HCT116 (cell line): ENCODE data around the gene ACOXL. TPM values are rescaled to one million over a fixed set of nuclear protein-coding genes. Genes with fewer than 3 reads are reported as not detected.

ENCODE experiments used
- ATAC-seq: fragments of 200-7000 bp; cut with Tn5 transposase; 2 replicates; pipeline ENCODE4 v1.9.1; 2020; ENCODE audit warnings: mild to moderate bottlenecking, moderate library complexity
- BruUV-seq: library from RNA; stranded (reverse); fragments of 400-500 nt; replicated peaks from 2 replicates; lab custom pipeline; 2021; lab: Mats Ljungman, UMichigan
- CTCF ChIA-PET: fragments of 300-600 bp; sonication (Branson Sonifier 250); formaldehyde crosslinking; loops from one replicate; lab custom pipeline; 2021; ENCODE audit warnings: antibody characterized with exemption; lab: Charles Lee
- POLR2A ChIA-PET: fragments of 300-600, 350-600 bp; sonication (Branson Sonifier 250); formaldehyde crosslinking; loops from one replicate; lab custom pipeline; 2021; ENCODE audit warnings: antibody characterized with exemption; lab: Charles Lee
- RAD21 ChIA-PET, 2 experiments: fragments of 300-600 bp; sonication (Branson Sonifier 250); formaldehyde crosslinking; loops; one replicate each; lab custom pipeline; 2023; ENCODE audit warnings: low total read pairs in 2 of 2; ENCODE audit not compliant: uncharacterized antibody in 2 of 2, unreplicated experiment in 2 of 2, low non-redundant PET in 1 of 2; lab: Charles Lee
- DNase-seq: peaks from one replicate; pipeline ENCODE4 v3.0.0-alpha.2; 2010; ENCODE audit warnings: low read depth, low spot score
- H2AFZ ChIP-seq: fragments of 200-600 bp; shearing (Covaris generic), sonication (generic); 2 replicates; pipeline ENCODE4 v1.6.1; 2017; ENCODE audit warnings: low read depth, mixed run types, mixed read lengths, antibody characterized with exemption, low read length; ENCODE audit not compliant: poor library complexity, severe bottlenecking
- H3K27ac ChIP-seq: 2 replicates; pipeline ENCODE4 v1.5.1; 2012; ENCODE audit warnings: low read depth, low read length
- H3K27me3 ChIP-seq: fragments of 200-600 bp; sonication (generic); 2 replicates; pipeline ENCODE4 v1.6.1; 2016; ENCODE audit warnings: mixed run types, low read length, mixed read lengths; ENCODE audit not compliant: insufficient read depth
- H3K36me3 ChIP-seq, 2 experiments: fragments of 200-500 bp in 1 of 2; fragments of 200-600 bp in 1 of 2; sonication (Bioruptor generic) in 1 of 2; sonication (generic) in 1 of 2; 2 replicates each; pipeline versions ENCODE4 v1.5.1 to v1.6.1; 2014 to 2016; ENCODE audit warnings: low read length in 2 of 2, inconsistent platforms in 1 of 2, mixed read lengths in 1 of 2, mixed run types in 1 of 2; ENCODE audit not compliant: insufficient read depth in 2 of 2, control insufficient read depth in 1 of 2
- H3K4me1 ChIP-seq, 2 experiments: fragments of 200-600 bp in 1 of 2; sonication (generic) in 1 of 2; 2 replicates each; pipeline versions ENCODE4 v1.5.1 to v1.6.1; 2012 to 2017; ENCODE audit warnings: low read length in 2 of 2, inconsistent platforms in 1 of 2, mild to moderate bottlenecking in 1 of 2, mixed read lengths in 1 of 2, mixed run types in 1 of 2, moderate library complexity in 1 of 2; ENCODE audit not compliant: insufficient read depth in 2 of 2, control insufficient read depth in 1 of 2
- H3K4me2 ChIP-seq: fragments of 200-600 bp; sonication (generic); 2 replicates; pipeline ENCODE4 v1.6.1; 2017; ENCODE audit warnings: mixed run types, low read length, mixed read lengths
- H3K4me3 ChIP-seq, 2 experiments: fragments of 200-600 bp in 1 of 2; sonication (generic) in 1 of 2; replicated peaks in 1 of 2; 2 replicates each; pipeline ENCODE4 v1.5.1; 2011 to 2016; ENCODE audit warnings: low read length in 2 of 2, control low read depth in 1 of 2, low read depth in 1 of 2, mild to moderate bottlenecking in 1 of 2, mixed read lengths in 1 of 2, mixed run types in 1 of 2
- H3K79me2 ChIP-seq: fragments of 200-600 bp; sonication (generic); 2 replicates; pipeline ENCODE4 v1.6.1; 2017; ENCODE audit warnings: mild to moderate bottlenecking, mixed run types, low read length, moderate library complexity, mixed read lengths; ENCODE audit not compliant: insufficient read depth
- H3K9ac ChIP-seq: fragments of 200-600 bp; sonication (generic); 2 replicates; pipeline ENCODE4 v1.6.1; 2016; ENCODE audit warnings: low read length, mixed read lengths
- H3K9me2 ChIP-seq: fragments of 200-600 bp; sonication (generic), shearing (Covaris generic); 2 replicates; pipeline ENCODE4 v1.6.1; 2017; ENCODE audit warnings: mixed run types, mild to moderate bottlenecking, moderate library complexity; ENCODE audit not compliant: insufficient read depth
- H3K9me3 ChIP-seq, 2 experiments: fragments of 200-500 bp in 1 of 2; fragments of 200-600 bp in 1 of 2; sonication (Bioruptor generic) in 1 of 2; sonication (generic) in 1 of 2; 2 replicates each; pipeline ENCODE4 v1.6.1; 2014 to 2017; ENCODE audit warnings: low read length in 2 of 2, mixed read lengths in 2 of 2, inconsistent platforms in 1 of 2, low read depth in 1 of 2, mild to moderate bottlenecking in 1 of 2, mixed run types in 1 of 2, moderate library complexity in 1 of 2; ENCODE audit not compliant: control insufficient read depth in 1 of 2, insufficient read depth in 1 of 2
- H4K20me1 ChIP-seq: fragments of 200-600 bp; sonication (generic), shearing (Covaris generic); 2 replicates; pipeline ENCODE4 v1.6.1; 2017; ENCODE audit warnings: mixed run types, mild to moderate bottlenecking, moderate library complexity; ENCODE audit not compliant: insufficient read depth
- ELF1 ChIP-seq: IDR thresholded peaks from 2 replicates; pipeline ENCODE4 v1.6.1; 2012; ENCODE audit warnings: low read depth, borderline replicate concordance
- EZH2 ChIP-seq: fragments of 200-600 bp; sonication (generic); IDR thresholded peaks from 2 replicates; pipeline ENCODE4 v1.6.1; 2017; ENCODE audit warnings: antibody characterized with exemption, mixed run types
- EZH2phosphoT487 ChIP-seq: fragments of 200-600 bp; IDR thresholded peaks from 2 replicates; pipeline ENCODE4 v1.6.1; 2018; ENCODE audit warnings: antibody characterized with exemption, borderline replicate concordance
- FOSL1 ChIP-seq: IDR thresholded peaks from 2 replicates; pipeline ENCODE4 v1.6.1; 2012; ENCODE audit warnings: low read depth
- MAX ChIP-seq: IDR thresholded peaks from 2 replicates; pipeline ENCODE4 v1.6.1; 2012
- POLR2A ChIP-seq: IDR thresholded peaks from 2 replicates; pipeline ENCODE4 v1.7.0; 2011; ENCODE audit warnings: borderline replicate concordance; ENCODE audit not compliant: insufficient read depth, insufficient read length; ENCODE audit errors: extremely low read depth
- POLR2AphosphoS5 ChIP-seq: IDR thresholded peaks from 2 replicates; pipeline ENCODE4 v1.6.1; 2011; ENCODE audit warnings: mild to moderate bottlenecking, low read depth, low read length, moderate library complexity
- SIN3A ChIP-seq: IDR thresholded peaks from 2 replicates; pipeline ENCODE4 v1.6.1; 2012; ENCODE audit warnings: low read depth
- SP1 ChIP-seq: IDR thresholded peaks from 2 replicates; pipeline ENCODE4 v1.6.1; 2012; ENCODE audit warnings: low read depth
- SRF ChIP-seq: IDR thresholded peaks from 2 replicates; pipeline ENCODE4 v1.6.1; 2012; ENCODE audit warnings: low read depth
- TCF7L2 ChIP-seq: IDR thresholded peaks from 2 replicates; pipeline ENCODE4 v1.7.0; 2011; ENCODE audit warnings: borderline replicate concordance, inconsistent platforms; ENCODE audit not compliant: insufficient read depth, insufficient read length; ENCODE audit errors: extremely low read depth
- YY1 ChIP-seq: IDR thresholded peaks from 2 replicates; pipeline ENCODE4 v1.6.1; 2011; ENCODE audit warnings: low read length, low read depth, moderate library complexity, mild to moderate bottlenecking; ENCODE audit not compliant: insufficient replicate concordance; ENCODE audit errors: extremely low read depth
- ZFX ChIP-seq: fragments of 450-650 bp; IDR thresholded peaks from 2 replicates; pipeline ENCODE4 v1.6.1; 2017
- ZNF274 ChIP-seq: fragments of 200-500 bp; sonication (Bioruptor generic); IDR thresholded peaks from 2 replicates; pipeline ENCODE4 v1.6.1; 2014; ENCODE audit warnings: mild to moderate bottlenecking, low read depth, low read length, inconsistent platforms
- intact Hi-C: fragments of 100-400 bp; cut with micrococcal nuclease; formaldehyde crosslinking; loops from 2 replicates; pipeline ENCODE4 v1.10.0; 2022
- total RNA-seq: library from RNA; stranded (reverse); gene quantifications from one replicate; pipeline ENCODE4 v1.2.1, GENCODE V29; 2021; ENCODE audit not compliant: unreplicated experiment
- TF ChIP-seq, protein P1 (sequence below): IDR thresholded peaks from 2 replicates; pipeline ENCODE4 v1.6.1; 2012; ENCODE audit warnings: low read depth
- TF ChIP-seq, protein P2 (sequence below): IDR thresholded peaks from 2 replicates; pipeline ENCODE4 v1.6.1; 2011; ENCODE audit warnings: mild to moderate bottlenecking, low read length, moderate library complexity; ENCODE audit not compliant: insufficient replicate concordance; ENCODE audit errors: extremely low read depth

ACOXL gene
- total RNA-seq, 1 experiment from 2014 or later, result 5.5 TPM

GRCh38 chr2:110805894-110806452 lies 73.6 kb downstream of the ACOXL start:
- Histone ChIP-seq H4K20me1 (no peaks in the 10 kb centered on the region), H3K27ac (no peak overlapping the region), H3K9ac (no peak overlapping the region), H3K36me3 (no peaks in the 10 kb centered on the region), H3K9me2 (no peaks in the 10 kb centered on the region), H3K9me3 (no peaks in the 10 kb centered on the region), H3K4me1 (no peaks in the 10 kb centered on the region), H3K79me2 (no peaks in the 10 kb centered on the region), H2AFZ (no peak overlapping the region), H3K27me3 (no peaks in the 10 kb centered on the region), H3K4me3 (no peak overlapping the region), H3K4me2 (no peak overlapping the region)
- TF ChIP-seq ELF1 (no peak), ZFX (no peak), POLR2AphosphoS5 (no peak), TCF7L2 (no peak), FOSL1 (no peak), YY1 (no peak), SIN3A (no peak), MAX (no peak), EZH2 (no peak), EZH2phosphoT487 (no peak), ZNF274 (no peak), SRF (no peak), POLR2A (no peak), SP1 (no peak)
- TF ChIP-seq, protein P1, sequence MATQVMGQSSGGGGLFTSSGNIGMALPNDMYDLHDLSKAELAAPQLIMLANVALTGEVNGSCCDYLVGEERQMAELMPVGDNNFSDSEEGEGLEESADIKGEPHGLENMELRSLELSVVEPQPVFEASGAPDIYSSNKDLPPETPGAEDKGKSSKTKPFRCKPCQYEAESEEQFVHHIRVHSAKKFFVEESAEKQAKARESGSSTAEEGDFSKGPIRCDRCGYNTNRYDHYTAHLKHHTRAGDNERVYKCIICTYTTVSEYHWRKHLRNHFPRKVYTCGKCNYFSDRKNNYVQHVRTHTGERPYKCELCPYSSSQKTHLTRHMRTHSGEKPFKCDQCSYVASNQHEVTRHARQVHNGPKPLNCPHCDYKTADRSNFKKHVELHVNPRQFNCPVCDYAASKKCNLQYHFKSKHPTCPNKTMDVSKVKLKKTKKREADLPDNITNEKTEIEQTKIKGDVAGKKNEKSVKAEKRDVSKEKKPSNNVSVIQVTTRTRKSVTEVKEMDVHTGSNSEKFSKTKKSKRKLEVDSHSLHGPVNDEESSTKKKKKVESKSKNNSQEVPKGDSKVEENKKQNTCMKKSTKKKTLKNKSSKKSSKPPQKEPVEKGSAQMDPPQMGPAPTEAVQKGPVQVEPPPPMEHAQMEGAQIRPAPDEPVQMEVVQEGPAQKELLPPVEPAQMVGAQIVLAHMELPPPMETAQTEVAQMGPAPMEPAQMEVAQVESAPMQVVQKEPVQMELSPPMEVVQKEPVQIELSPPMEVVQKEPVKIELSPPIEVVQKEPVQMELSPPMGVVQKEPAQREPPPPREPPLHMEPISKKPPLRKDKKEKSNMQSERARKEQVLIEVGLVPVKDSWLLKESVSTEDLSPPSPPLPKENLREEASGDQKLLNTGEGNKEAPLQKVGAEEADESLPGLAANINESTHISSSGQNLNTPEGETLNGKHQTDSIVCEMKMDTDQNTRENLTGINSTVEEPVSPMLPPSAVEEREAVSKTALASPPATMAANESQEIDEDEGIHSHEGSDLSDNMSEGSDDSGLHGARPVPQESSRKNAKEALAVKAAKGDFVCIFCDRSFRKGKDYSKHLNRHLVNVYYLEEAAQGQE, result no peak
- TF ChIP-seq, protein P2, sequence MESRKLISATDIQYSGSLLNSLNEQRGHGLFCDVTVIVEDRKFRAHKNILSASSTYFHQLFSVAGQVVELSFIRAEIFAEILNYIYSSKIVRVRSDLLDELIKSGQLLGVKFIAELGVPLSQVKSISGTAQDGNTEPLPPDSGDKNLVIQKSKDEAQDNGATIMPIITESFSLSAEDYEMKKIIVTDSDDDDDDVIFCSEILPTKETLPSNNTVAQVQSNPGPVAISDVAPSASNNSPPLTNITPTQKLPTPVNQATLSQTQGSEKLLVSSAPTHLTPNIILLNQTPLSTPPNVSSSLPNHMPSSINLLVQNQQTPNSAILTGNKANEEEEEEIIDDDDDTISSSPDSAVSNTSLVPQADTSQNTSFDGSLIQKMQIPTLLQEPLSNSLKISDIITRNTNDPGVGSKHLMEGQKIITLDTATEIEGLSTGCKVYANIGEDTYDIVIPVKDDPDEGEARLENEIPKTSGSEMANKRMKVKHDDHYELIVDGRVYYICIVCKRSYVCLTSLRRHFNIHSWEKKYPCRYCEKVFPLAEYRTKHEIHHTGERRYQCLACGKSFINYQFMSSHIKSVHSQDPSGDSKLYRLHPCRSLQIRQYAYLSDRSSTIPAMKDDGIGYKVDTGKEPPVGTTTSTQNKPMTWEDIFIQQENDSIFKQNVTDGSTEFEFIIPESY, result no peak
- ATAC-seq (no peak), DNase-seq (no peak)
- RAD21 ChIA-PET, result no interaction called here
- CTCF ChIA-PET, result no interaction called here
- POLR2A ChIA-PET, result no interaction called here
- intact Hi-C loops, result no loop called here
- no TSS peak for BruUV-seq
